Lower leg skin (tissue), 3 donors: ENCODE results near the gene BNIP3.

ENCODE experiments used
- POLR2A ChIP-seq, 2 donors: fragments of 450-650 bp; IDR thresholded peaks; one replicate each; pipeline ENCODE4 v1.6.1; 2016 to 2017; ENCODE audit warnings: antibody characterized with exemption in 2 of 2, mild to moderate bottlenecking in 1 of 2, moderate library complexity in 1 of 2
- TF ChIP-seq, protein P1 (sequence below), 3 donors: fragments of 450-650 bp; IDR thresholded peaks; one replicate each; pipeline ENCODE4 v1.5.1; 2016; ENCODE audit warnings: antibody characterized with exemption in 3 of 3, mild to moderate bottlenecking in 3 of 3, moderate library complexity in 2 of 3

DNA sequence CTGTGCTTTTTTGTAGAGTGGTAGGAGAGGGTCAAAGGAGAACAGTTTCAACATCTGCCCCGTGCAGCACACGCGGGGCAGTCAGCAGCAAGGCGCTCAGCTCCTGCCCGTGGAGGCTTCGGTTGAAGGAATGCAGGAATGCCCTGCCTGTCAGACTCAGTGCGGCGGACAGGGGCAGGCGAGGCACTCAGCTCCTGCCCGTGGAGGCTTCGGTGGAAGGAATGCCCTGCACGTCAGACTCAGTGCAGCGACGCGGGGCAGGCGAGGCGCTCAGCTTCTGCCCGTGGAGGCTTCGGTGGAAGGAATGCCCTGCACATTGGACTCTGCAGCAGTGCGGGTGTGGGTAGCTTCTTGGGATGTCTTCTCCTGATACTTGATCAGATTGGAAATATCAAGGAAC lies 43.9 kb downstream of the BNIP3 start:
- TF ChIP-seq, protein P1, sequence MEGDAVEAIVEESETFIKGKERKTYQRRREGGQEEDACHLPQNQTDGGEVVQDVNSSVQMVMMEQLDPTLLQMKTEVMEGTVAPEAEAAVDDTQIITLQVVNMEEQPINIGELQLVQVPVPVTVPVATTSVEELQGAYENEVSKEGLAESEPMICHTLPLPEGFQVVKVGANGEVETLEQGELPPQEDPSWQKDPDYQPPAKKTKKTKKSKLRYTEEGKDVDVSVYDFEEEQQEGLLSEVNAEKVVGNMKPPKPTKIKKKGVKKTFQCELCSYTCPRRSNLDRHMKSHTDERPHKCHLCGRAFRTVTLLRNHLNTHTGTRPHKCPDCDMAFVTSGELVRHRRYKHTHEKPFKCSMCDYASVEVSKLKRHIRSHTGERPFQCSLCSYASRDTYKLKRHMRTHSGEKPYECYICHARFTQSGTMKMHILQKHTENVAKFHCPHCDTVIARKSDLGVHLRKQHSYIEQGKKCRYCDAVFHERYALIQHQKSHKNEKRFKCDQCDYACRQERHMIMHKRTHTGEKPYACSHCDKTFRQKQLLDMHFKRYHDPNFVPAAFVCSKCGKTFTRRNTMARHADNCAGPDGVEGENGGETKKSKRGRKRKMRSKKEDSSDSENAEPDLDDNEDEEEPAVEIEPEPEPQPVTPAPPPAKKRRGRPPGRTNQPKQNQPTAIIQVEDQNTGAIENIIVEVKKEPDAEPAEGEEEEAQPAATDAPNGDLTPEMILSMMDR (IDR thresholded peaks at IDR 0.05), result no peak
- TF ChIP-seq POLR2A (IDR thresholded peaks at IDR 0.05), result no peak
